ENCODE data around the gene SPOCK2. TPM values are rescaled to one million over a fixed set of nuclear protein-coding genes. Genes with fewer than 3 reads are reported as not detected.

SPOCK2 gene
- total and polyA plus RNA-seq, 2 donors (not counting 3 experiments of a cell fraction or from before 2014, with no cell fraction given) = 0.40 to 1.1 TPM

DNA sequence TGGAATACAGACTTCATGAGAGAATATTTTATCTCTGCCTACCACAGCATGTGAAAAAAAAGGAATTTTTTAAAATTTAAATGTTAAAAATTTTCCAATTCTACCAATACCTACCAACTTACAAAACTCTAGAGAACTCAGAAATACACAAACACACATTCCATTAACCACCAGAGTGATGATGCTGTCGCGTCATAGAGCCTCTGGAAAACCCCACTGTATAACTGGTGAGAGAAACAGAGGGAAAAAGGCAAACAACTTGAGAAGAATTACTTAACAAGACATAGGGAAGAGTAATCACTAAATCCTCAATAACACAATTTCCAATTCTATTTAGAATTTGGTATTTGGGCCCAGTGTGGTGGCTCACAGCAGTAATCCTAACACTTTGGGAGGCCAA lies 6.2 kb upstream of the SPOCK2 start:
- Histone ChIP-seq H2AFZ (ENCODE audit: low read depth, low read length) (no peak overlapping the region), H3K4me3 (replicated peaks in 1 of 3; ENCODE audit: insufficient read depth in 1 of 3, low read depth in 1 of 3, low read length in 3 of 3) (no peak overlapping the region), H3K36me3 (ENCODE audit: control insufficient read depth in 2 of 2, extremely low read depth in 1 of 2, insufficient read depth in 2 of 2, low read length in 2 of 2) (no peaks in the 10 kb centered on the region), H4K20me1 (replicated peaks; ENCODE audit: control insufficient read depth, extremely low read depth, insufficient read depth, low read length) (no peaks in the 10 kb centered on the region), H3K27ac (ENCODE audit: insufficient read depth, low read depth, low read length) (no peak overlapping the region), H3K27me3 (ENCODE audit: control insufficient read depth in 2 of 2, insufficient read depth in 2 of 2, low read length in 2 of 2) (no peaks in the 10 kb centered on the region), H3K4me2 (ENCODE audit: insufficient read depth, low read length) (no peak overlapping the region), H3K4me1 (ENCODE audit: control insufficient read depth, extremely low read depth, insufficient read depth, low read length) (peaks cover 24% of the 10 kb centered on the region), H3K9me1 (replicated peaks; ENCODE audit: control insufficient read depth, extremely low read depth, insufficient read depth, low read length) (no peaks in the 10 kb centered on the region), H3K79me2 (ENCODE audit: control insufficient read depth, insufficient read depth, low read length) (no peaks in the 10 kb centered on the region), H3K9me3 (replicated peaks; ENCODE audit: control insufficient read depth, insufficient read depth, low read length) (no peaks in the 10 kb centered on the region), H3K9ac (replicated peaks; ENCODE audit: extremely low read depth, insufficient read depth, low read length) (no peak overlapping the region)
- ChIA-PET CTCF (no interaction called here), POLR2A (no interaction called here)
- DNase-seq (ENCODE audit: low read depth, low spot score) (no peak), FAIRE-seq (no peak)
- intact Hi-C loops (cut with micrococcal nuclease) = no loop called here
- BruUV-seq (replicated peaks) = no TSS peak
- TF ChIP-seq FOS (IDR thresholded peaks at IDR 0.05; ENCODE audit: borderline replicate concordance, insufficient read depth, low read length) (no peak), EZH2 (IDR thresholded peaks at IDR 0.05; ENCODE audit: borderline replicate concordance, low read depth, low read length, severe bottlenecking) (no peak), GATA2 (IDR thresholded peaks at IDR 0.05; ENCODE audit: insufficient read depth, insufficient read length, low read depth, low read length) (no peak)
- dilution Hi-C loops (cut with MboI; ENCODE audit: extremely low pct_ligation_motif_present, low sequenced_read_pairs) = no loop called here

DNA sequence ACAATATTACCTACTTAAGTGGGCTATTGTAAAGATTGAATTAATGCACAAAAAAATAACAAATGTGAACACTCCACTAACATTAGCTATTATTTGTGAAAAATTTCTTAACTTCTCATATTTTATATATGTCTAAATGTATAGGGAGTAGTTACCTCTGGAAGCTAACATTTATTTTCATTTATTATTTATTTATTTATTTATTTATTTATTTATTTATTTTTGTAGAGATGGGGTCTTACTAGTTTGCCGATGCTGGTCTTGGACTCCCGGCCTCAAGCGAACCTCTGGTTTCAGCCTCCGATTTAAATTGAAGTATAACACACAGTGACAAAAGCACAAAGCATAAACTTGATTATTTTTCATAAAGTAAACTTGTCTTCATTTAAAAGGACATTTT lies 5.1 kb upstream of the SPOCK2 start:
- BruUV-seq (replicated peaks) = no TSS peak
- CTCF ChIA-PET = interaction anchor here (1.0 to 1.2 kb wide), 2 partner anchors 45 to 197 kb away, joined by 3 read pairs; no protein-coding TSS in a partner anchor
- dilution Hi-C loops (cut with MboI; ENCODE audit: extremely low pct_ligation_motif_present, low sequenced_read_pairs) = no loop called here

More for the DNA sequence above, 5.1 kb upstream of the SPOCK2 start:
- Histone ChIP-seq H3K4me2 (ENCODE audit: insufficient read depth, low read length) (no peak overlapping the region), H4K20me1 (replicated peaks; ENCODE audit: control insufficient read depth, extremely low read depth, insufficient read depth, low read length) (no peaks in the 10 kb centered on the region), H3K9me3 (replicated peaks; ENCODE audit: control insufficient read depth, insufficient read depth, low read length) (no peaks in the 10 kb centered on the region), H2AFZ (ENCODE audit: low read depth, low read length) (no peak overlapping the region), H3K36me3 (ENCODE audit: control insufficient read depth in 2 of 2, extremely low read depth in 1 of 2, insufficient read depth in 2 of 2, low read length in 2 of 2) (no peaks in the 10 kb centered on the region), H3K27me3 (ENCODE audit: control insufficient read depth in 2 of 2, insufficient read depth in 2 of 2, low read length in 2 of 2) (peaks cover 6% of the 10 kb centered on the region in 2 experiments), H3K27ac (ENCODE audit: insufficient read depth, low read depth, low read length) (no peak overlapping the region), H3K9ac (replicated peaks; ENCODE audit: extremely low read depth, insufficient read depth, low read length) (no peak overlapping the region), H3K9me1 (replicated peaks; ENCODE audit: control insufficient read depth, extremely low read depth, insufficient read depth, low read length) (no peaks in the 10 kb centered on the region), H3K4me1 (ENCODE audit: control insufficient read depth, extremely low read depth, insufficient read depth, low read length) (peaks cover 24% of the 10 kb centered on the region), H3K4me3 (replicated peaks in 1 of 3; ENCODE audit: insufficient read depth in 1 of 3, low read depth in 1 of 3, low read length in 3 of 3) (no peak overlapping the region), H3K79me2 (ENCODE audit: control insufficient read depth, insufficient read depth, low read length) (no peaks in the 10 kb centered on the region)
- intact Hi-C loops (cut with micrococcal nuclease) = no loop called here
- no peak for TF ChIP-seq POLR2A (IDR thresholded peaks at IDR 0.05; ENCODE audit: low read depth, low read length)
- TF ChIP-seq POLR2AphosphoS5 (IDR thresholded peaks at IDR 0.05; ENCODE audit: insufficient read depth, low read depth, low read length) = no peak
- no peak for TF ChIP-seq CTCF (IDR thresholded peaks at IDR 0.05; ENCODE audit: extremely low read depth in 1 of 2, insufficient read depth in 1 of 2, low read depth in 1 of 2, low read length in 2 of 2)
- TF ChIP-seq GATA2 (IDR thresholded peaks at IDR 0.05; ENCODE audit: insufficient read depth, insufficient read length, low read depth, low read length) = no peak
- no peak for TF ChIP-seq JUN (IDR thresholded peaks at IDR 0.05; ENCODE audit: borderline replicate concordance, insufficient read depth, insufficient read length, low read depth)
- no peak for TF ChIP-seq FOS (IDR thresholded peaks at IDR 0.05; ENCODE audit: borderline replicate concordance, insufficient read depth, low read length)
- TF ChIP-seq, protein P1, sequence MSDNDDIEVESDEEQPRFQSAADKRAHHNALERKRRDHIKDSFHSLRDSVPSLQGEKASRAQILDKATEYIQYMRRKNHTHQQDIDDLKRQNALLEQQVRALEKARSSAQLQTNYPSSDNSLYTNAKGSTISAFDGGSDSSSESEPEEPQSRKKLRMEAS (IDR thresholded peaks at IDR 0.05; ENCODE audit: insufficient read depth, insufficient read length) = no peak
- TF ChIP-seq EZH2 (IDR thresholded peaks at IDR 0.05; ENCODE audit: borderline replicate concordance, low read depth, low read length, severe bottlenecking) = no peak
- TF ChIP-seq MYC (IDR thresholded peaks at IDR 0.05; ENCODE audit: low read depth, low read length) = no peak
- no peak for DNase-seq (ENCODE audit: low read depth, low spot score)
- POLR2A ChIA-PET = interaction anchor here (1.3 kb wide), 1 partner anchor 238 kb away, joined by 3 read pairs; no protein-coding TSS in a partner anchor
- no peak for FAIRE-seq
